Immature natural killer cell (primary cell): ENCODE measurements around the gene TTLL8. TPM values are rescaled to one million over a fixed set of nuclear protein-coding genes. Genes with fewer than 3 reads are reported as not detected.

Source experiments
- DNase-seq, 3 donors: peaks; one replicate each; pipeline ENCODE4 v3.0.0; 2022; ENCODE audit warnings: mixed read lengths in 1 of 3
- H3K27ac Mint-ChIP-seq, 6 donors: one replicate each; pipeline ENCODE4 v1.8.0; 2020; ENCODE audit warnings: mixed read lengths in 6 of 6, mild to moderate bottlenecking in 5 of 6, inconsistent platforms in 4 of 6, moderate library complexity in 3 of 6
- H3K27me3 Mint-ChIP-seq, 3 donors: one replicate each; pipeline ENCODE4 v1.8.0; 2020 to 2021; ENCODE audit warnings: low read depth in 3 of 3, mild to moderate bottlenecking in 3 of 3, mixed read lengths in 3 of 3, moderate library complexity in 3 of 3, inconsistent platforms in 1 of 3
- H3K36me3 Mint-ChIP-seq, 3 donors: one replicate each; pipeline ENCODE4 v1.8.0; 2020; ENCODE audit warnings: mixed read lengths in 3 of 3, inconsistent platforms in 2 of 3, mild to moderate bottlenecking in 2 of 3
- H3K4me1 Mint-ChIP-seq, 2 donors: one replicate each; pipeline ENCODE4 v1.8.0; 2020; ENCODE audit warnings: inconsistent platforms in 2 of 2, mild to moderate bottlenecking in 2 of 2, mixed read lengths in 2 of 2, moderate library complexity in 1 of 2
- H3K4me3 Mint-ChIP-seq, 5 donors: one replicate each; pipeline ENCODE4 v1.8.0; 2020; ENCODE audit warnings: mild to moderate bottlenecking in 5 of 5, mixed read lengths in 5 of 5, inconsistent platforms in 3 of 5, moderate library complexity in 3 of 5
- H3K9me3 Mint-ChIP-seq, 6 donors: one replicate each; pipeline ENCODE4 v1.8.0; 2020; ENCODE audit warnings: mild to moderate bottlenecking in 6 of 6, mixed read lengths in 6 of 6, inconsistent platforms in 4 of 6, moderate library complexity in 3 of 6
- polyA plus RNA-seq, 3 donors: library from polyadenylated mRNA; unstranded; fragments of 300-500 nt; fragmentation: Illumina TruSeq; gene quantifications; one replicate each; pipeline ENCODE4 v1.2.3, GENCODE V29; 2021

Gene TTLL8
- polyA plus RNA-seq, 3 donors from 2014 or later, result not detected

DNA sequence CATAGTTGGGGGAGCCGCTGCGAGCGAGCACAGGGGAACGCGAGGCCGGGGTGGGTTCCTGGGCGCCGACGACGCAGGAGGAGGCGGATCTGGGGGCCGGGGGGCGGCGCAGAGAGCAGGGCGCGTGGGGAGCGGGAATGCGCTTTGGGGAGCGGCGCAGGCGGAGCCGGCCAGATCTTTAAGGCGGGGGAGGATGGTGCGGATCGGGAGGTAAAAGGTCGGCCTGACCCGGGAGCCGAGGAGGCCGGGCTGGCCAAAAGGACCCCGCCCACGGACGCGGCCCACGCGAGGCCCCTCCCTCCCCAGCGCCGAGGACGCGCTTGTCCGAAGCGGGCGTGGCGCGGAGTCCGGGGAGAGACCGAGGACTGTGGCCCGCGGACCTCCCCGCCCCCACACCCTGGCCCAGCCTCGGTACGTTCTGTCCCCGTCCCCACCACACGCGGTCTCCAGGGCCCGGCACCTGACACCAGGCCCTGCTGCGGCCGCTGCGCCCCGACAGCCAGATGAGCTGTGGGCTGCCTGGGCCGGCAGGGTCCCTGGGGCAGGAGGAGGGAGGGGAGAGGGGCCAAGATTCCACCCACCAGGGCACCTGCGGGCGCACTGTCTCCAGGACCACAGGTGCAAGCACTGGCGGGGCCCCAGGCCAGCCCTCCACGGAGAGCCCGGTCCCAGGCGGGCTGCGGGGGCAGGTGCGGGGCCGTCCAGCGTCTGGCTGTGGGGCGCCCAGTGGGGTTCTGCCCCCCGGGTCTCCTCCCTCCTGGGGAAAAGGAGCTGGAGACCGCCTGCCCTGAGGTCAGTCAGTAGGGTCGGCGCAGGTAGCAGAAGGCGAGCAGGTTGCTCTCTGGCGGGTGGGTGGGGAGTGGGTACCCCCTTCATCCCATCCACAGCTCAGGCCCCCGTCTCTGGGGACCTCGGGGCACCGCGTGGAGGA lies 86.6 kb downstream of the TTLL8 start:
- H3K27ac Mint-ChIP-seq, result peak overlapping the region; percentile 91 to 100 (median 97)
- DNase-seq, result no peak
- H3K36me3 Mint-ChIP-seq, result no peaks in the 10 kb centered on the region
- peaks cover 5 to 19% (median 15%) of the 10 kb centered on the region in 3 donors for H3K27me3 Mint-ChIP-seq
- H3K4me1 Mint-ChIP-seq, result peaks cover 11 to 12% of the 10 kb centered on the region in 2 donors
- H3K9me3 Mint-ChIP-seq, result no peaks in the 10 kb centered on the region
- H3K4me3 Mint-ChIP-seq, result peak overlapping the region; percentile 77 to 88 (median 84)

DNA sequence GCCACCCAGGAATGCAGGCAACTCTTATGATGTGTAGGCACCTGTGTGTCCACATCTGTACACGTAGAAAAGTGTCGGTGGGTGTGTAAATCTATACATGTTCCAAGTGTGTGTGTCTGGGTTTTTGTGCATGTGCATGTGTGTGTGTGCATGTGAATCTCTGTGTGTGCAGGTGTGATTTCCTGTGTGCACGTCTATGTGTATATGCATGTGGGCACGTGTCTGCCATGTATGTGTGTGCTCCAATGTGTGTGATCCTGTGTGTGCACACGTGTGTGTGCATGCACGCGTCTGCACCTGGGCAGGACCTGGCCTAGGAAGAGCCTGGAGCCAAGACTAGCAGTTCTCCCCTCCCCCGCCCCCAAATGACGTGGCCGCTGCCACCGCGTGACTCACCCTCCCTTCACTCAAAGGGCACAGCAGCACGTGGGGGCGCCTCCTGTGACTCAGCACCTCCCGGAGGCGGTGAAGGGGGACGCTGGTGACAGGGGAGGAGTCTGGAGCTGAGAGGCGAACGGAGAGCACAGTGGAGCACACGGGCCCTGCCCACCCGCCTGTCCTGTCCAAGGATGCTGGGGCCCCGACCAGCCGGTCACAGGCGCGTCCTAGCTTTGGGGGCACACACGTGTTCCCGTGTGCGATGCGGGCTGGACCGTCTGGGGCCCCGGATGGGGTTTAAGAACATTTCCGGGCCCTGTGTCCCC lies 87.4 kb downstream of the TTLL8 start:
- Mint-ChIP-seq H3K36me3 (no peaks in the 10 kb centered on the region), H3K9me3 (no peaks in the 10 kb centered on the region), H3K4me1 (peaks cover 8 to 11% of the 10 kb centered on the region in 2 donors), H3K27me3 (peaks cover 5 to 19% (median 15%) of the 10 kb centered on the region in 3 donors), H3K27ac (peak overlapping the region; percentile 91 to 100 (median 97)), H3K4me3 (peak overlapping the region; percentile 77 to 88 (median 84))
- peak; percentile 89 to 92 (median 89) for DNase-seq

DNA sequence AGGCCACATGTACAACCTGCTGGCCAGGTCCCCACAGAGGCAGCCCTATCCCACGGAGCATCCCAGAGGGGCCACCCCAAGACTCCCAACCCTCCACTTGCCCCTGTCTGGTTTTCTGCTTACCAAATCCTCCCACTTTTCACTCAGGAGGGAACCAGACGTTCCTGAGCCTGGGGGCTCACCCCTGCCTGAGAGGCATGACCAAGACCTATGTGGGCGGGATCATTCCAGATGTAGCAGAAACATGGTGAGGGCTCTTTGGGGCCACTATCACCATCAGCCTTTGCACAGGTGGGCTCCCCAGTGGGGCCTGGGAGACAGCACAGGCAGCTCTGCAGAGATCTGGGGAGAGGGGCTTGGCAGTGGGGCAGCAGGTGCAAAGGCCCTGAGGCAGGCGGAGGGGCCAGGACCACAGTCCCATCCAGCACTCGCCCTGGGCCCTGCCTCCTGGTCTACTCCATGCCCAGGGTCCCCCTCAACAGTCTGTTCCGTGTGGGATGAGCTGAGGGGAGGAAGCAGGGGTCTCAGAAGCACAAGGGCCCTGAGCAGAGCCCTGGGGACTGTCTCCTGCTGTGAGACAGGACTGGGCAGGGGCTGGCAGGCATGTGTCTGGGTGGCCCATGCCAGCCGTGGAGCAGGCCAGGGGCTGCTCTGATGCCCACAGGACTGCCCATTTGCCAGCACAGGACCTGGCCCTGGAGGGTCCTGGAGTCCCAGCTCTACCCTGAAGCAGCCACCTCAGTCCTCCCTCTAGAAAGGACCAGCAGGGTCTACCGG lies 88.2 kb downstream of the TTLL8 start:
- Mint-ChIP-seq H3K27me3 (peaks cover 5 to 16% (median 15%) of the 10 kb centered on the region in 3 donors), H3K36me3 (no peaks in the 10 kb centered on the region), H3K4me3 (peak overlapping the region in 3 of 5 donors; percentile 83 to 88 (median 85)), H3K27ac (peak overlapping the region; percentile 91 to 100 (median 97)), H3K9me3 (no peaks in the 10 kb centered on the region), H3K4me1 (peaks cover 8% of the 10 kb centered on the region in 2 donors)
- no peak for DNase-seq

DNA sequence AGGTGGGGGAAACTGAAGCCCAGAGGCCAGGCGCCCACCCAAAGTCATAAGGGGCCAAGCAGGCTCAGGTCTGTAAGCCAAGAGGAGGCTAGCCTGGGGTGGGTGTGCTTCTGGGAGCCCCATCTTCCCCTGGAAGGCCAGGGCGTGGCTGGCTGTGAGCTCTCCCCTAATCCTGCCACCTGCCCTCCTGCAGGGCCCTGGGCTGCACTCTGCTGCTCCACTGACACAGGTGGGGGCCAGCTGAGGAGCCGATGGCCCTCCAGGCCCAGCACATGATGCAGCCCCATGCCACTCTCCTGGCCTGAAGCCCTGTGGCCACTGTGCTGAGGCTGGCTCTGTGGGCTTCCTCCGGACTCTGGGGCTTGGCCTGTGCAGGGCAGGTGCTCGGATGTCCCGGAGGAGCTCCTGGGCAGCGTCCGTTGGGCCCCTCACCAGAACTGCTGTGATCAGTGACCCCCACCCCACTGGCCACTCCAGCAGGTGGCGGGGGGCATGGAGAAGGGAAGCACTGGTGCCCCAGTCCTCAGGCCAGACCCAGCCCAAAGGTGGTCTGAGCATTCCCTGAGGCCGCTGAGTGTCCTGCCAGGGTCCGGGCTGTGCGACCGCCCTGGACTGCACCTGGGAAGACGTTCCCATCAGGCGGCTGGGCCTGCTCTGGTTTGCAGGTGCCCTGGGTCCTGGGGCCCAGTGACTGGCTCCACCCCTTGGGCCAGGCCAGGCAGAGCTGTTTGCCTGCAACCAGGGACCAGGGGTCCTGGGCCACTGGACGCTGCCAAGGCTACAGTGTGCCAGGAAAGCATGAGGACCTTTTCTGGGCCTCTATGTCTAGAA lies 89.1 kb downstream of the TTLL8 start:
- Mint-ChIP-seq H3K27me3 (peaks cover 5 to 20% (median 16%) of the 10 kb centered on the region in 3 donors), H3K27ac (peak overlapping the region in 3 of 6 donors; percentile 58 to 99 (median 76)), H3K4me3 (no peak overlapping the region), H3K36me3 (no peaks in the 10 kb centered on the region), H3K4me1 (peaks cover 9% of the 10 kb centered on the region in 2 donors), H3K9me3 (no peaks in the 10 kb centered on the region)
- DNase-seq, result no peak

Other genes with a start within 250 kb of the TTLL8 start
- 1 to 10 TPM; 1.5 to 4.5 (median 2.1) TPM for gene BRD1, start 230.4 kb downstream of the TTLL8 start, polyA plus RNA-seq
- gene ZBED4, start 204.5 kb downstream of the TTLL8 start, polyA plus RNA-seq, result 1 to 10 TPM; 4.1 to 9.7 (median 4.6) TPM
- 10 to 100 TPM; 11.7 to 26.6 (median 12.6) TPM for gene ALG12, start 139.9 kb downstream of the TTLL8 start, polyA plus RNA-seq
- gene CRELD2, start 139.7 kb downstream of the TTLL8 start, polyA plus RNA-seq, result 10 to 100 TPM; 61.3 to 94.8 (median 76.9) TPM
- 10 to 100 TPM; 14.5 to 20.6 (median 15.8) TPM for gene PIM3, start 97.5 kb downstream of the TTLL8 start, polyA plus RNA-seq
- not detected for gene IL17REL, start 45.5 kb downstream of the TTLL8 start, polyA plus RNA-seq
- 100 to 1,000 TPM in 1 of 3 donors, 10 to 100 TPM in 2; 64.8 to 123 (median 71.7) TPM for gene MLC1, start 27.1 kb upstream of the TTLL8 start, polyA plus RNA-seq
- gene MOV10L1, start 31.7 kb upstream of the TTLL8 start, polyA plus RNA-seq, result 1 to 10 TPM in 1 of 3 donors, not detected in 2; 1.4 TPM
- gene PANX2, start 112.4 kb upstream of the TTLL8 start, polyA plus RNA-seq, result under 1 TPM in 1 of 3 donors, not detected in 2; 0.07 TPM
- 10 to 100 TPM; 33.2 to 63.5 (median 35.3) TPM for gene TRABD, start 127.6 kb upstream of the TTLL8 start, polyA plus RNA-seq
- 1 to 10 TPM; 2.6 to 5.7 (median 3.6) TPM for gene SELENOO, start 142.7 kb upstream of the TTLL8 start, polyA plus RNA-seq
- gene TUBGCP6, start 186.7 kb upstream of the TTLL8 start, polyA plus RNA-seq, result 10 to 100 TPM in 2 of 3 donors, 1 to 10 TPM in 1; 5.2 to 18.0 (median 12.4) TPM
- 10 to 100 TPM in 2 of 3 donors, 1 to 10 TPM in 1; 10.0 to 13.4 (median 11.2) TPM for gene HDAC10, start 193.0 kb upstream of the TTLL8 start, polyA plus RNA-seq
- under 1 TPM in 2 of 3 donors, not detected in 1; 0.13 to 0.31 TPM for gene MAPK12, start 203.4 kb upstream of the TTLL8 start, polyA plus RNA-seq
- under 1 TPM in 2 of 3 donors, not detected in 1; 0.12 to 0.22 TPM for gene MAPK11, start 212.1 kb upstream of the TTLL8 start, polyA plus RNA-seq
- gene PLXNB2, start 249.3 kb upstream of the TTLL8 start, polyA plus RNA-seq, result 1 to 10 TPM in 2 of 3 donors, not detected in 1; 1.1 to 1.6 TPM